Measurements from ENCODE around the gene POMT1. TPM values are rescaled to one million over a fixed set of nuclear protein-coding genes. Genes with fewer than 3 reads are reported as not detected.
A peak's percentile ranks its signal among the peaks of the same experiment; 100 is the strongest.
"Not testable (repeated sequence)": the region's sequence is repeated elsewhere in the genome, so short reads cannot be mapped to it uniquely, and the experiment has no call there.

Gene POMT1, protein sequence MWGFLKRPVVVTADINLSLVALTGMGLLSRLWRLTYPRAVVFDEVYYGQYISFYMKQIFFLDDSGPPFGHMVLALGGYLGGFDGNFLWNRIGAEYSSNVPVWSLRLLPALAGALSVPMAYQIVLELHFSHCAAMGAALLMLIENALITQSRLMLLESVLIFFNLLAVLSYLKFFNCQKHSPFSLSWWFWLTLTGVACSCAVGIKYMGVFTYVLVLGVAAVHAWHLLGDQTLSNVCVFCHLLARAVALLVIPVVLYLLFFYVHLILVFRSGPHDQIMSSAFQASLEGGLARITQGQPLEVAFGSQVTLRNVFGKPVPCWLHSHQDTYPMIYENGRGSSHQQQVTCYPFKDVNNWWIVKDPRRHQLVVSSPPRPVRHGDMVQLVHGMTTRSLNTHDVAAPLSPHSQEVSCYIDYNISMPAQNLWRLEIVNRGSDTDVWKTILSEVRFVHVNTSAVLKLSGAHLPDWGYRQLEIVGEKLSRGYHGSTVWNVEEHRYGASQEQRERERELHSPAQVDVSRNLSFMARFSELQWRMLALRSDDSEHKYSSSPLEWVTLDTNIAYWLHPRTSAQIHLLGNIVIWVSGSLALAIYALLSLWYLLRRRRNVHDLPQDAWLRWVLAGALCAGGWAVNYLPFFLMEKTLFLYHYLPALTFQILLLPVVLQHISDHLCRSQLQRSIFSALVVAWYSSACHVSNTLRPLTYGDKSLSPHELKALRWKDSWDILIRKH
- total RNA-seq = 10 to 100 TPM; 13.7 to 16.4 TPM

- Histone ChIP-seq H3K4me3 (peak within 1 kb of the TSS; percentile 76 to 91), H3K4me1 (peaks cover 0 to 23% of the 10 kb centered on the region in 2 donors), H3K27me3 (no peaks in the 10 kb centered on the region), H3K9me3 (no peaks in the 10 kb centered on the region), H3K36me3 (peaks cover 14% of the 10 kb centered on the region), H3K27ac (peak within 1 kb of the TSS; percentile 77 to 78)
- DNase-seq (ENCODE audit: low spot score) = peak; percentile 85
- TF ChIP-seq CTCF (IDR thresholded peaks at IDR 0.05) = peak in 1 of 2 donors; percentile 24
Observed at GRCh38 chr9:131502781-131503625, at the start of gene POMT1. Gene POMT1, plus strand, starts transcription at chr9:131502918. Its CDS starts 1,301 bp downstream, at chr9:131504219.

GRCh38 chr9:131454028-131454427 is 48.7 kb upstream of the POMT1 start:
- no peak overlapping the region for H3K4me3 ChIP-seq
- peaks cover 65% of the 10 kb centered on the region for H3K36me3 ChIP-seq
- H3K27me3 ChIP-seq = no peaks in the 10 kb centered on the region
- H3K9me3 ChIP-seq = no peaks in the 10 kb centered on the region
- H3K27ac ChIP-seq = no peak overlapping the region
- DNase-seq (ENCODE audit: low spot score) = no peak
- no peak for TF ChIP-seq CTCF (IDR thresholded peaks at IDR 0.05)
- H3K4me1 ChIP-seq = no peaks in the 10 kb centered on the region

GRCh38 chr9:131455655-131456054 is 47.1 kb upstream of the POMT1 start:
- not testable (repeated sequence) for H3K4me1 ChIP-seq; H3K4me3 ChIP-seq; H3K9me3 ChIP-seq; H3K27me3 ChIP-seq; DNase-seq (ENCODE audit: low spot score); H3K27ac ChIP-seq
- H3K36me3 ChIP-seq = peaks cover 68% of the 10 kb centered on the region

- H3K27me3 ChIP-seq = no peaks in the 10 kb centered on the region
- DNase-seq (ENCODE audit: low spot score) = no peak
- no peaks in the 10 kb centered on the region for H3K4me1 ChIP-seq
- H3K4me3 ChIP-seq = no peak overlapping the region
- no peaks in the 10 kb centered on the region for H3K9me3 ChIP-seq
- H3K27ac ChIP-seq = no peak overlapping the region
- peaks cover 74% of the 10 kb centered on the region for H3K36me3 ChIP-seq
- no peak for TF ChIP-seq CTCF (IDR thresholded peaks at IDR 0.05)
Observed at GRCh38 chr9:131457746-131458145, 45.0 kb upstream of the POMT1 start.

DNA sequence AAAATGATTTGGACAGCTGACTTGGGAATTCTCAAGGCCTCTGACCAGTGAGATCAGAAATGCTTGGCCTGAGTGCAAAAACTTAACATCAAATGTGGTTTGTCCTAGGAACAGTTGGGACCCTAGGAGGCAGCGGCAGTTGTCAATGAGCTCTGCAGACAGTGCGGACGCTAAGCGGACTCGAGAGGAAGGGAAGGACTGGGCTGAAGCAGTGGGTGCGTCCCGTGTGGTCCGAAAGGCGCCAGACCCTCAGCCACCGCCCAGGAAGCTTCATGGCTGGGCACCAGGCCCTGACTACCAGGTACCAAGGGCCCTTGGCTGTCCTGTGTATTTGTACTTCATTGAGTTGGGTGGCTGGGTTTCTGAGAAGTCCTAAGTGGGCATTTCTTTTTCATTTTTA is 43.7 kb upstream of the POMT1 start:
- no peak for TF ChIP-seq CTCF (IDR thresholded peaks at IDR 0.05)
- DNase-seq (ENCODE audit: low spot score) = no peak

More for the DNA sequence above, 43.7 kb upstream of the POMT1 start:
- no peak overlapping the region for H3K27ac ChIP-seq
- no peak overlapping the region for H3K4me3 ChIP-seq
- no peaks in the 10 kb centered on the region for H3K27me3 ChIP-seq
- H3K4me1 ChIP-seq = no peaks in the 10 kb centered on the region
- peaks cover 85% of the 10 kb centered on the region for H3K36me3 ChIP-seq
- H3K9me3 ChIP-seq = no peaks in the 10 kb centered on the region

All from right atrium auricular region (tissue), 2 donors.